ENCODE data around the gene BOD1.

The BOD1 gene

DNA sequence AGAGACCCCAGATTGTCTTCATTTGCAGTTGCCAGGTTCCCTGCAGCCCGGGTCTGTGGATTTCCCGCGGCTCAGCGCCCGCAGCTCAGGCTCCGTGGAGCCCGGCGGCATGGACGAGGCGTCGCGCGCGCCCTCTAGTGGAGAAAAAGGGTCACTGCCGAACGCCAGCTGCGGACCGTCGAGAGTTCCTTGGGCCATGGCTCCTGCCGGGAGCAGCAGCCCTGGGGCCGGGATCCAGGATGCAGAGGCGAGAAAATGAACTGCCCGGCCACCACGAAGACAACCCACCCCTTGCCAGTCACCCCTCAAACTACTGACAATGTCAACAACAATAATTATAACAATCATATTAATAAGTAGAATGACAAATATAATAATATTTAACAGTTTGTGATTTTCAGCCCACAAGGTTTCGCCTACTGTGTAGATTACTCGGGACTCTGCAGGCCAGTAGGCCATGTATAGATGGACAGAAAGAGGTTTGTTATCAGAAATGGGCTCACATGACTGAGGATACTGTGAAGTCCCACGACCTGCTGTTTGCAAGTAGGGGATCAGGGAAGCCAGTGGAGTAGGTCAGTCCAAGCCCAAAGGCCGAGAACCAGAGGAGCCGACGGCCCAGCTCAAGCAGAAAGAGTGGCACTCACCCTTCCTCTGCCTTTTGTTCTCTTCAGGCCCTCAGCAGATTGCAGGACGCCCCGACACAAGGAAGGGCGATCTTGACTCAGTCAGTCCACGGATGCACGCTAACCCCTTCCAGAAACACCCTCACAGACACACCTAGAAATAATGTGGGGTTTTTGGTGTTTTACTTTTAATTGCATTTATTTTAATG is 43.1 kb downstream of the BOD1 start:
- peak; percentile 70 for DNase-seq

DNA sequence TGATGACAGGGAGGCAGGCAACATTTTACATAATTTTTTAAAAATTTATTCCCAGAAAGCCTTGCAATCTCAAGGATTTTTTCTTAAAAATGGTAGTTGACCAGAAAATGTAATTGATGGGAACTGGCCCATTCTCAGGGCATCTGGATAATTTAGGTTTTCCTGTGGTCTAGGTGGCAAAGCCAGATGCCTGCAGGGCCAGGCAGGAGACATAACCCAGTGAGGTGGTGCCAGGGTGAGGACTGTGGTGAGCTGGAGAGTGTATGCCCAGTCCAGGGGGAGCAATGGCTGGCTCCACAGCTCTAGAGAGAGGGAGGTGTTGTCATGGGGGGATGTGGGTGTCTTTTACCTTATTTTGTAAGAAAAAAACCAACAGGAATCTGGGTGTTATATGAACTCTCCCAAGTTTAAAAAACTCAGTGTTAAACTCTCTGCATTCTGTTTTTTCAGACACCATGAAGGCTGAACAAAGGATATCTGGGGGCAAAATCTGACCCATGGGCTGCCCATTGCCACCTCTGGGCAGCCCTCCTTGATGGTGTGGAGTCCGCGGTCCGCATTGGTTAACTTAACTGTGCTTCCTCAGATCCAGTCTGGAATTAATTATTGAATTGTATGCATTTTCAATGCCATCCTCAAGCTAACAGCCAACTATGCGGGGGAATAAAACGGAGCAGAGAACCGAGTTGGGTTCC is 43.9 kb downstream of the BOD1 start:
- no peak for DNase-seq

DNA sequence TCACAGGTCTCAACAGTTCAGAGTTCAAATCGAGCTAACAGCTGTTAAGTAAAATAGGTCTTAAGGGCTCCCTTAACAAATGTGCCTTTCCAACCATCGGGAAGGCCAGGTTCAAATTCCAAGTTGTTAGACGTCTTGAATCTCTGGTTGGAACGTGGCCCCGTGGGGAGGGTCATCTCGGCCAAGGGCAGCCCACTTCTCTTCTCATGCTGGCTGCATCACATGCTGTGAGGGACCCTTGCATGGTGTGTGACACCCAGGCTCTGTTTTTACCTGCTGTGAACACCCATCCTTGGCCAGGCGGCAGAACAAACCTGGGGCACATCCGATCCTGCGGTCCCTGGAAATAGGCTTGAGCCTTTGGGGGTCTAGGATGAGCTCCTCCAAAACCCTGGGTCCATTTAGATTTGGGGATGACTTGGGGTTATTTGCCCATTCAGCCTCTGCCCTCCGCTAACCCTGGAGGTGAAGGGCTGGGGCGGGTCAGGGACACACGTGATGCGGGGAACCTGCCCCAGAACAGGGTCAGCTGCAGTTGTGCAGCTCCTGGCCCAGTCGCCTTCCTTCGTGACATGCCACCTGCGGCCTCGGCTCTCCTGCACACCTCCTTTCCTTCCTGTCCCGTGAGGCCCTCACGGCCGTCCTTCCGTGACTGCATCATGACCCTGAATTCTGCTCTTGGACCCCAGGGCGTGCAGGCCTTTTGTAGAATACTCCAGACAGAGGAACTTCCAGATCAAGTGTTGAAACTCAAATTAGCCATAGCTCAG is 45.9 kb downstream of the BOD1 start:
- DNase-seq = no peak

DNA sequence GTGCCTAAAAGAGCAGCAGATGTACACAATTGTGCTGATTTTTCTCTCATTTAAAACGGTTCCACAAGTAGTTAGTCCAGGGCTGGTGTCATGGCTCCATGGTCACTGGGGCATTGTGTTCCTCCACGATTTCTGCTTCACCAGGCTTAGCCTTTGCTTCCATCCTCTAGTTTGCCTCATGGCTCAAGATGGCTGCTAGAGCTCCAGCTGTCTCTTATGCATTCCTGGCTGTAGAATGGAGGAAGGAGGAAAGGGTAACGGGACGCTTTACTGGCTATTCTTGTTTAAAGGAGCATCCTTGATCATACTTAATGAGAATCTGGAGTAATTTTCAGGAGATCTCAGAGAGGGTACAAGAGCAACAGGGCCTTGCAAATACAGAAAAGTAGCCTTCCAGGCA is 47.7 kb downstream of the BOD1 start:
- DNase-seq = no peak

DNA sequence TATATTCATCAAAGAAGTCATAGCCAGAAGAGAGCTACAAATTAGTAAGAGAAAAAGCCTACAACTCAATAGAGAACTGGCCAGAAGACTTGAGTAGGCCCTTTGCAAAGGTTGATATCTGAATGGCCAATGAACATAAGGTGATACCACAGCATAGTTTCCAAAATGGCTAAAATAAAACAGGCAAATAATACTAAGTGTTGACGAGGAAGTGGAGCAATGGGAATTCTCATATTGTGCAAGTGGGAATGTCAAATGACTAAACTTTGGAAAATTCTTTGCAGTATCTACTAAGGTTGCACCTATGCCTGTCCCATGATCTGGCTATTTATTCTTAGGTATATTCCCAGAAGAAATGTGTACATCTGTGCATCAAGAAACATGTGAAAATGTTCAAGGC is 48.3 kb downstream of the BOD1 start:
- no peak for DNase-seq

DNA sequence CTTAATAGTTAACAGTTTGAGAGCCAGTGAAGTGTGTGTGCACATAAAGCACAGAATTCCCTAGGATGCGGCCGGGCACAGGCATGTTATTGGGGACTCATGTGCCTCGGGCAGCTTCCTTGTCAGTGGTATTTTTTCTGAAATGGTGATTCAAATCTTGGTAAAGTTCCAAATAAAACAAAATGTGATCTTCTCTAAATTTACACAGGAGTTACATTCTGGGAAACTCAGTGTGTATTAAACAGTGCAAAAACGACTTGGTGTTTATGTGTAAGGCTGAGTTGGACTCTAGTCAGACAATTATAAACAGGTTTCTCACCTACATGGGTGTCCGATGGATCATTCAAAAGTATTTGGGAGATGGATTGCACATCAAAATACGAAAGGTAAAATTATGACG is 48.9 kb downstream of the BOD1 start:
- no peak for DNase-seq

DNA sequence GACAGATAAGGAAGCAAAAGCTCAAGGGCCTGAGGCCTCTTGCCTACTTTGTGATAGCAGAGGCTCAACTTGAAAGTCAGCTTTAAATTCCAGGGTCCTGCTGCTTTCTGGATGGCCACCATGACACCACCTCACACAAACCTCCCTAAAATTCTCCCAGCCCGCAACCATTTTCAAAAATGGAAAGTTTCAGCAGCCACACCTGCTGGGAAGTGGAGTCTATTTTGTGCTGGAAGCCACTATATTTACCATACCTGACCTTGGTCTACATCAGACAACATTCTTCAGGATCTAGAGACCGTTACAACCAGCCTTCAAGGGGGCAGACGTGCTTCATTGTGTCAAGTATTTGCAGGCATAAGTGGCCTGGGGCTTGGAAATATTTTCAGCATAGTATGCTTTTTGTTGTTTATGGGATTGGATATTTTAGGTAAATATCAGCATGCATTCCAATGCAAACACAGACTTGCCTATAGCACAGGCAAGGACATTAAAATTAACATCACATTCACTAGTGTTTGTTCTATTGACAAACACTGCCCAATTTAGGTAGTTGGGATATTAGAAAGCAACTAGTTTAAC is 50.9 kb downstream of the BOD1 start:
- DNase-seq = no peak

DNA sequence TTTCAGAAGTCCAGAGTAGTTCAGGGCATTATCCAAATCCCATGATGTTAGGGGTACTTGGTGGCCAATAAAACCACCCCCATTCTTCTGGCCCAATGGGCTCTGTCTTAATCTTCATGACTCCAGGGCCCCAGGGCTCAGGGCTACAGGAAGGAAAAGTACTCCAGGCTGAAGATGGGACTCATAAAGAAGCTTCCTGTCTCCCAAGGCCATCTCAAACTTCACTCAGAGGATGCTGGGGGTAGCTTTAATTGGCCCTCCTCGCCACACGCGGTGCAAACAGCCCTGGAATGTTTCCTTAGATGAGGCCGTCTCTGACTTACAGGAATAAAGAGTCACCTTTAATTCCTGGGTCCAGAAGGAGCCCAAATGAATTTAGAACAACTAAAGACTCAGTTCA is 52.3 kb downstream of the BOD1 start:
- no peak for DNase-seq

DNA sequence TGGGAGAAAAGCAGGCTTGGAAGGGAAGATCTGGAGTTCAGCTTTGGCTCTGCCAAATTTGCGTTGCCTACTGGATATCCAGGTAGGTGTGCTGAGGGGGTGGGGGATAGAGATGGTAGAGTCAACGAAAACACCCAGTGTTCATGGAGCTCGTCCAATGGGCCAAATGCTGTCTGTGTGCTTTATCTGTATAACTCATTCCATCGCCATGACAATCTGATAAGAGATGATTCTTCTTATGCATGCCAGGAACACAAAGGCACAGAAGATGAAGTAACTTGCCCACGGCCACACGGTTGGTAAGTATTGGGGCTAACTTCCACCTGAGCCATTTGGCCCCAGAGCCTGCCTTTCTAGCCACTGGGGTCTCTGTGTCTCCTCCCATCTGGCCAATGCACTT is 53.2 kb downstream of the BOD1 start:
- no peak for DNase-seq

DNA sequence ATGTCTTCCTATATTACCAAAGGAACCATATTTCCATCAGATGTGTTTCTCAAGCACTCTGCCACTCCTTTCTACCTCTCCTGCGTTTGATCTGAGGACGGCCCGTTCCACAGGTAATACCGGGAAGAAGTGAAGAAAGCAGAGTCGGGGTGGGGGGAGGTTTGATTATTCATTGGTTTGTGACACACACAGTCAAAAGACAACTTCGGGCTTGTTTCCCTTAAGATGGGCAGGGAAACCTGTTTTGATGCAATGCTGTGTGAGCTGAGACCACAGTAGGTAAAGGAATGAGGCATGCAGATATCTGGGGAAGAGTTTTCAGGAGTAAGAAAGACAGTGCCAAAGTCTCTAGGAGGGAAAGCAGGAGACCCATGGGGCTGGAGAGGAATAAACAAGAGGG is 54.0 kb downstream of the BOD1 start:
- DNase-seq = no peak

Data from hematopoietic multipotent progenitor cell treated with erythropoietin and hydrocortisone succinate and interleukin-3 and kit ligand, for 4 days (in vitro differentiated cells).